HG03045 (cell line): ENCODE results near the gene TTC34.

Experiments used
- ATAC-seq: cut with Tn5 transposase; IDR thresholded peaks from one replicate; pipeline ENCODE4 v1.9.1; 2021; ENCODE audit warnings: mild to moderate bottlenecking, moderate library complexity; ENCODE audit not compliant: unreplicated experiment

Gene TTC34

DNA sequence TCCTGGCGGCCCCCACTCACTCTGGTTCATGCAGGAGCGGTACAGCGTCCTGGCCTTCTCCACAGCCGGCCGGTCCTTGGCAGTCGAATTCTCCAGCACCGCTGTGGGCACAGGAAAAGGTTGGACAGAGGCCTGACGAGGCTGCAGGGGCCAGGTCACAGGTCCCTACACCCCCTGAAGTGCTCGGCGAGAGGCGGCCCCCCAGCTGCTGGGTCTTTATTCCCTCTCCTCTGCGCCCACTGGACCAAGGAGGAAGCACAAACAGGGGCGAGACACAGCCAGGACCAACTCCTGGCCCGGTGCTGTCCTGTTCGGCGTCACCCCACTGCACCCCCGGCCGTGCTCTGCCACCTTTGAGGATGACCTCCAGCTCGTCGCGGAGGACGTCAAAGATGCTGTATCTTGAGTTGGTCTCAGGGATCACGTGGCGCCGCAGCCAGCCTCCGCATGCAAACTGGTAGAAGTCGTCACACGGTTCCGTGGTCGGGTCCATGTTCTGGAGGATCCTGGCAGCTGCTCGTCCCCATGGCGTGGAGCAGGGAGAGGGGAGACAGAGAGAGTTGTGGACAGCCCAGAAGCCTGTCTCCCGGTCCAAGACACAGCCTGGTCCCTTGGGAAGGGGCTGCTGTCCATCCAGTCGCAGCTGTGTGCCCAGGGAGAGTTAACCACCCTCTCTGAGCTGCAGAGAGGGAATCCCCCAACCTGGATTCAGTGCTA is 192.0 kb downstream of the TTC34 start:
- ATAC-seq, result no peak

- ATAC-seq, result no peak
Measured at GRCh38 chr1:2607641-2608091, 193.8 kb downstream of the TTC34 start.

DNA sequence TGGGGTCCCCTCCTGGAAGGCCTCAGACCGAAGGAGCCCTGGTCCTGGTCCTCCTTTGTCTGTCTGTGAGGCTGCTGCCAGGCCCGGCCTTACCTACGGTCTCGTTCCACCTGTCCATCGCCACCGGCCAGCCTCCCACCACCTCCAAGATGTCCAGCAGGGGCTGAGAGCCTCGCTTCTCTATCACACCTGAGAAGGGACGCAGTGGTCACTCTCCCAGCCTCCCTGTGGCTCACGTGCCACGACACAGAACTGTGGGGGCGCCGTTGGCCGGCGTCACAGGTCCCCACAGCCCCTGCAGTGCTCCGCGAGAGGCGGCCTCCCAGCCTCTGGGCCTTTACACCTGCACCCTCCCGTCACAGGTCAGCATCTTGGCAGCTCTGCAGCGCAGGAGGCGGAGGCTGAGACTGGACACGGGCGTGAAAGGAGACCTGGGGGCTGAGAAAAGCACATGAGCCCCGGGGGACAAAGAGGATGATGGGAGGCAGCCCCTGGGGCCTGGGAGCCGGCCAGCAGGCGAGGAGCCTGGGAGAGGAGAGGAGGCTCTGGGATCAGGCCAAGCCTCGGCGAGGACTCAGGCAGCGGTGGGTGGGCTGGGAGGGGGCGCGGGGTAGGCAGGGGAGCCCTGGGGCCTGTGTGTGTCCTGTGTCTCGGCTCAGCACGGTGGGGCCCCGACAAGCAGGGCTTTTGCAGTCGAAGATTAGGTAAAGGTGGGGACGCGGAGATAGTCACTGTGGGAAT is 194.4 kb downstream of the TTC34 start:
- ATAC-seq, result no peak

DNA sequence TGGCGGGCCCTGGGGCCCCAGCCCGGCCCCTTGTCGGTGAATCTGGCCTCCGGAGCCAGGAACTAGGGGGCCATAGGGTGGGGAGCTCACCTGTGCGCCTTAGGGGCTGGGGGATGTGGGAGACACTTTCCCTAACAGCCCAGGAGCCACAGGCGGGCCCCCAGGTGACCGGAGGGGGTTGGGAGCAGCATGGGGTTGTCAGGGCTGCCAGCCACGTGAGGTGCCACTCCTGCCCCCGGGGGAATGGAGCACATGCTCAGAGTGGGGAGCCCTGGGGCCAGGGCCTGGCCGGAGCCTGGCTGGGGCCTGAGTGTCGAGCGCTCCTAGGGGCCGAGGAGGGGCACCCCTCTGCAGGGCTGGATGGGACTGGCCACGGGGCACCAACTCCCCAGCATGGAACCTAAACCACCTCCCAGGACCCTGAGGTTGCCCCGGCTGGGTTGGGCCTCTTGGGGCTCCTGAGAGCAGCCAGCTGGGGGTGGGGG is 195.1 kb downstream of the TTC34 start:
- no peak for ATAC-seq

GRCh38 chr1:2605509-2606395 is 195.7 kb downstream of the TTC34 start:
- ATAC-seq, result no peak

- no peak for ATAC-seq
Measured at GRCh38 chr1:2604844-2605508, 196.5 kb downstream of the TTC34 start.

DNA sequence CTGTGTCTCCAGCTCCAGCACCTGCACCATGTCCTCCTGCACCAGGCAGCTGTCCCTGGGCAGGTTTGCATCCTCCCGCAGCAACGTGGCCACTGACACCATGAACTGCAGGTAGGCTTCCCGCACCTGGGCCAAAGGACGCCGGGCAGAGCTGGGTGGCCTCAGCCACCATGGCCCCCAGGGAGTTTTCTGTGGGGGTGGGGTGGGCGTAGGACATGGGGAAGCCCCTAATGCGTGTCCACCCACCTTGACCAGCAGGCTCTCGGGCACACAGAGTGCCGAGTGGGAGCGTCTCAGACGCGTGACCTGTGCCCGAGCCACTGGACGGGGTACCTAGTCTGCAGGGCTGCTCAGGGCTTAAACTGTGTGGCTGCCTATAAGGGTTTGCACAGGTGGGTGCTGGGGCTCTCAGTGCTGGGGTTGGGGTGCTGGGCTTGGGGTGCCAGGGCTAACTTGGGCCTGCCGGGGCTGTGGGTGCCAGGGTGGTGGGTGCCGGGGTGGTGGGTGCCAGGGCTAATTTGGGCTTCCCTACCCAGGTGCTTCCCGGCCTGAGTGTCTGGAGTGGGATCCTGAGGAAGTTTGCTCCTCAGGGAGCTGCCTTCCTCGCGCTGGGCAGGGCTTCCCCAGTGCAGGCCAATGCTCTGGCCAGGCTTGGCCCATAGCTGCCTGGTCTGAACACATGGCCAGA is 197.2 kb downstream of the TTC34 start:
- ATAC-seq, result no peak

DNA sequence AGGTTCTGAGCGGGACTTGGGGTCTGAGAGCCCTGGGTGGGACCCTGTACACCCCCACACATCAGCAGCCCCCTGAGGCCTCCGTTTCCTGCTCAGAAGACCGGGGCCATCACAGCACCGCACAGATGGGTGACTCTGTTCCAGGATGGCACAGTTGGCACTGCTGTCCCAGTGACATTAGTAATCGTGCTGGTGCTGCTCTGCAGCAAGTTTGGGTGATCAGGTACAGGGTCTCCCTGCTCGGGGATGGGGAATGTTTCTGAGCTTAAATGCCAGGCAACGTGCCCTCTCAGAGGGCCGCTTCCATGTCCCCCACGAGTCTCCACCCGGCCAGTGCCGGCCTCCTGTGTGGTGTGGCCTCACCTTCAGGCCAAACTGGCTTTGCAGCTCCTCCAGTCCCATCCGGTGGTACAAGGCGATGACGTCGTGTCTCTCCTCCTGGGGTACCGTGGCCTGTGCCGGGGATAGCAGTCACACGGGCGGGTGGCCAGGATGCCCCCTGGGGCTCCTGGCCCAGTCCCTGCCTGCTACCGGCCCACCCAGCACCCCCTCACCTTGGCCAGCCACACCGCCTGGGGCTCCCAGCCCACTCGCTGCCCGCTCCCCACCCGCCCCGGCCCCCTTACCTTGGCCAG is 197.9 kb downstream of the TTC34 start:
- no peak for ATAC-seq

DNA sequence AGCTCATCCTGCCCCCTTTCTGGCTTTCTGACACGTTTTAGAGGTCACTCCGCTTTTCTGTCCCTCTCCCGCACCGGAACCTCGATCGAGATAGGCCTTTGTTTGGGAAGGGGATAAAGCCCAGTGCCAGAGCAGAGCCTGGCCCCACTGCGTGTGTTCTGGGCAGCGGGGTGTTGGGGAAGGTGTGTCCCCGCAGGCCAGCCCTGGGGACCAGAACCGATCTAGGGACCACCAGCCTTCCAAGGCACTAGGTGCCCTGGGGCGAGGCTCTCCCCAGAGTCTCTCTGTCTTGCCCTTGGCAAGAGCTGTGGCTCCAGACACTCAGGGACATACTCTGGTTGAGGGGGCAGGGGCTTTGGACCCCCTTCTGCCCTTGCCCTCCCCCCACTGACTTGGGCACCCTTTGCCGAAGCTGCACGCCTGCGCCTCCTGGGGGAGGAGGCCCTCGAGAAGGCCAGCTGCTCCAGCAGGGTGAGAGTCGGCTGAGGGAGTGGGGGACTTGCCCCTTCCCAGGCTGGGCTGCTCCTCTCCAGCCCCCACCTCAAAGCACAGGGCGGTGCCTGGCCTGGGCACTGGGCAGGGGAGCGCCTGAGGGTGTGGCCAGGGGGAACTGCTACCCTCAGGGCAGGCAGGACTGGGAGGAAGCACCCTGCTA is 198.5 kb downstream of the TTC34 start:
- no peak for ATAC-seq

- ATAC-seq, result no peak
Measured at GRCh38 chr1:2602311-2602835, 199.1 kb downstream of the TTC34 start.

- ATAC-seq, result no peak
Measured at GRCh38 chr1:2601721-2602303, 199.7 kb downstream of the TTC34 start.

- ATAC-seq, result no peak
Measured at GRCh38 chr1:2598329-2598931, 203.1 kb downstream of the TTC34 start.

GRCh38 chr1:2597441-2598328 is 203.8 kb downstream of the TTC34 start:
- no peak for ATAC-seq

GRCh38 chr1:2596530-2597333 is 204.8 kb downstream of the TTC34 start:
- no peak for ATAC-seq

DNA sequence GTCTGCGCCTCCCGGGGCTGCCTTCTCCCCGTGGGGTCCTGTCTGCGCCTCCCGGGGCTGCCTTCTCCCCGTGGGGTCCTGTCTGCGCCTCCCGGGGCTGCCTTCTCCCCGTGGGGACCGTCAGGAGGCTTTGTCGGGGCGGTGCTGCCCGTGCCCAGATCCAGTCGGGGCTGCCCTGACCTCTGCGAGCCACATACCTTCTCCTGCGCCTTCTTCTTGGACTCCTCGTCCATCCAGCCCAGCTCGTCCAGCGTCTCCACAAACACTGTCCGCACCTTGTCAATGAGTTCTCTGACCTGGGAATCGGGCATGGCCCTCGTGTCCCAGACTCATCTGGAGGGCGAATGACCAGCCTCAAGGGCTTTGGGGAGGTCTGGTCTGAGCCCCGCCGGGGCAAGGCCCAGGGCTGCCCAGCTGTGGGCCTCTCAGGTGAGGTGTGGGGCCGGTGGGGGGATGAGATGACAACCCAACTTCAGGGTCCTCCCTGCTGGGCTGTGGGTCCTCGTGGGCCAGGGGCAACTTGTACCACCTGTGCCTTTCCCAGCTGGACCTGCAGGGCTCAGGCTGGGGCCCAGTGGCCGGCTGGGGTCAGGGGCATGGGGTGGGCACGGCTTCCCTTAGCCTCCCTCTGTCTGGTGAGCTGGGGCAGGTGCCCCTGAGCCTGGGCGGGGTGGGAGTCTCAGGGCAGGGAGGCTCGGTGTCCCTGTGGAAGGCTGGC is 205.5 kb downstream of the TTC34 start:
- no peak for ATAC-seq
